Activated T-cell treated with anti-CD3 and anti-CD28 coated beads, Interleukin-2, amount 50 U/mL, for 24 hours (primary cell): ENCODE data around the gene GTF2H4.
"Not testable (repeated sequence)": the region's sequence is repeated elsewhere in the genome, so short reads cannot be mapped to it uniquely, and the experiment has no call there.

ENCODE experiments used
- DNase-seq: peaks from one replicate; pipeline ENCODE4 v3.0.0-alpha.2; 2020
- H3K27ac Mint-ChIP-seq: 2 replicates; pipeline ENCODE4 v1.8.0; 2020; ENCODE audit warnings: mild to moderate bottlenecking, mixed read lengths
- H3K27me3 Mint-ChIP-seq: 2 replicates; pipeline ENCODE4 v1.8.0; 2020; ENCODE audit warnings: mixed read lengths
- H3K36me3 Mint-ChIP-seq: 2 replicates; pipeline ENCODE4 v1.8.0; 2020; ENCODE audit warnings: low read depth, mixed read lengths
- H3K4me1 Mint-ChIP-seq: 2 replicates; pipeline ENCODE4 v1.8.0; 2020; ENCODE audit warnings: low read depth, mixed read lengths
- H3K4me3 Mint-ChIP-seq: 2 replicates; pipeline ENCODE4 v1.8.0; 2020; ENCODE audit warnings: mild to moderate bottlenecking, moderate library complexity, mixed read lengths
- H3K9me3 Mint-ChIP-seq: 2 replicates; pipeline ENCODE4 v1.8.0; 2020; ENCODE audit warnings: mixed read lengths

Gene GTF2H4

DNA sequence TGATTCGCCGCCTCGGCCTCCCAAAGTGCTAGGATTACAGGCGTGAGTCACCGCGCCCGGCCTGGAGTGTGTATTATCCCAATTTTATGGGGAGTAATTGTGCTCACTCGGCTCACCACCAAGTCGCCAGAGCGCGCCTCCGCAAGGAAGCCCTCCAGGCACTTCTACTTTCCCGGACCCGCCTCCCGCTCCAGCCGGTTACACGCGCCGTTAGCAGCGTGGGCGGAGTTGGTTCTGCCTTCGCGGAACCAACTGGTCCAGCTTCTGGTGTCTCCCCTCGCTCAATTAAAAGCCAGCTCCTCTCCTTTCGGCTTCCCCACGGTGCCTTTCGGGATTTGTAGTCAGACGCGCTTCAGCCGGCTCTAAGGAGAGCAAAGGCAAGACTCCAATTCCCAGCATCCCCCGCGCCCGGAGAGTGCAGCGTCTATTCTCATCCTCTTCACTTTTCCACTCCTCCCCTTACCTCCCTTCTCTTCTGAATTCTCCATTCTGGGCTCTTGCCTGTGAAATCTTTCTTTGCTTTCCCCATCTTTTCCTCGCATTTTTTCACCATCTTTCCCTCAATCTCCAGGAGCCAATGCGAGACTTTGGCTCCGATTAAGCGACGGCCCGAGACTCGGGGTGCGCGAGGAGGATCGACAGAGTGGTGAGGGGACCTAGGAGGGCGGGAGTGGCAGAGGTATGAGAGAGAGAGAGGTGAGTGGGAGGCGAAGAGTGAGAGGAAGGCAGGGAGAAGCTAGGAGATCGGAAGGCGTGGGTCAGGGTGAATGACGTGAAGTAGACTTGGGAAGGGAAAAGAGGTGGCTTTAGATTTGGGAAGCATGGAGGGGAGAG lies at the start of gene GTF2H4:
Gene GTF2H4 (plus strand): TSS at position 450 of the 834 bp plus-strand sequence.
- H3K9me3 Mint-ChIP-seq: no peaks in the 10 kb centered on the region
- H3K4me1 Mint-ChIP-seq: peaks cover 25% of the 10 kb centered on the region
- DNase-seq: peak; percentile 93
- no peaks in the 10 kb centered on the region for H3K27me3 Mint-ChIP-seq
- H3K27ac Mint-ChIP-seq: peak within 1 kb of the TSS; percentile 95
- peaks cover 48% of the 10 kb centered on the region for H3K36me3 Mint-ChIP-seq
- peak within 1 kb of the TSS; percentile 100 for H3K4me3 Mint-ChIP-seq

DNA sequence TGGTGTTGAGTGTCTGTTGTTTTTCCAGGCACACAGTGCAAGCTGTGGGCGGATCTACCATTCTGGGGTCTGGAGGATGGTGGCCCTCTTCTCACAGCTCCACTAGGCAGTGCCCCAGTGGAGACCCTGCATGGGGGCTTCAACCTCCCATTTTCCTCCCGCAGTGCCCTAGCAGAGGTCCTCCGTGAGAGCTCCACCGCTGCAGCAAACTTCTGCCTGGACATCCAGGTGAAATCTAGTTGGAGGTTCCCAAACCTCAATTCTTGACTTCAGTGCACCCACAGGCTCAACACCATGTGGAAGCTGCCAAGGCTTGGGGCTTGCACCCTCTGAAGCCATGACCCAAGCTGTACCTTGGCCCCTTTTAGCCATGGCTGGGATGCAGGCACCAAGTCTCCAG lies 48.3 kb upstream of the GTF2H4 start:
- DNase-seq, H3K27ac Mint-ChIP-seq, H3K36me3 Mint-ChIP-seq, H3K4me3 Mint-ChIP-seq, H3K27me3 Mint-ChIP-seq: not testable (repeated sequence)
- Mint-ChIP-seq H3K9me3 (peaks cover 11% of the 10 kb centered on the region), H3K4me1 (peaks cover 14% of the 10 kb centered on the region)

DNA sequence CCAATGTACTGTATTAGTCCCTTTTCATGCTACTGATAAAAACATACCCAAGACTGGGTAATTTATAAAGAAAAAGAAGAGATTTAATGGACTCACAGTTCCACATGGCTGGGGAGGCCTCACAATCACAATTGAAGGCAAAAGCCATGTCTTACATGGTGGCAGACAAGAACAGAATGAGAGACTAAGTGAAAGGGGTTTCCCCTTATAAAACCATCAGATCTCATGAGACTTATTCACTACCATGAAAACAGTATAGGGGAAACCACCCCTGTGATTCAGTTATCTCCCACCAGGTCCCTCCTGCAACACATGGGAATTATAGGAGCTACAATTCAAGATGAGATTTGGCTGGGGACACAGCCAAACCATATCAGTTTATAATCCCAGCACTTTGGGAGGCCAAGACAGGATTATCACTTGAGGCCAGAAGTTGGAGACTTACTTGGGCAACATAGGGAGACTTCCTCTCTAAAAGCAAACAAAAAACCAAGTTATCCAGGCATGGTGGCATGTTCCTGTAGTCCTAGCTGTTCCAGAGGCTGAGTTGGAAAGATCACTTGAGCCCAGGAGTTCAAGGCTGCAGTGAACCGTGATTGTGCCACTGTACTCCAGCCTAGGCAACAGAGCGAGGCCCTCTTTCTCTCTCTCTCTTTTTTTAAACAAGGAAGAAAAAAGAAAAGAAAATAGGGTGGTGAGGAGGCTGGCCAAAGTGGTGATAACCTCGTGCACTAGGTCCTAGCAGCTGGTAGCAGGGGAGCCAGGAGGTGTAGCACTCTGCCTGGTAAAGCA lies 46.6 kb upstream of the GTF2H4 start:
- Mint-ChIP-seq H3K36me3 (peaks cover 8% of the 10 kb centered on the region), H3K9me3 (peaks cover 11% of the 10 kb centered on the region), H3K27me3 (no peaks in the 10 kb centered on the region), H3K27ac (no peak overlapping the region), H3K4me3 (no peak overlapping the region), H3K4me1 (peaks cover 14% of the 10 kb centered on the region)
- DNase-seq: no peak

DNA sequence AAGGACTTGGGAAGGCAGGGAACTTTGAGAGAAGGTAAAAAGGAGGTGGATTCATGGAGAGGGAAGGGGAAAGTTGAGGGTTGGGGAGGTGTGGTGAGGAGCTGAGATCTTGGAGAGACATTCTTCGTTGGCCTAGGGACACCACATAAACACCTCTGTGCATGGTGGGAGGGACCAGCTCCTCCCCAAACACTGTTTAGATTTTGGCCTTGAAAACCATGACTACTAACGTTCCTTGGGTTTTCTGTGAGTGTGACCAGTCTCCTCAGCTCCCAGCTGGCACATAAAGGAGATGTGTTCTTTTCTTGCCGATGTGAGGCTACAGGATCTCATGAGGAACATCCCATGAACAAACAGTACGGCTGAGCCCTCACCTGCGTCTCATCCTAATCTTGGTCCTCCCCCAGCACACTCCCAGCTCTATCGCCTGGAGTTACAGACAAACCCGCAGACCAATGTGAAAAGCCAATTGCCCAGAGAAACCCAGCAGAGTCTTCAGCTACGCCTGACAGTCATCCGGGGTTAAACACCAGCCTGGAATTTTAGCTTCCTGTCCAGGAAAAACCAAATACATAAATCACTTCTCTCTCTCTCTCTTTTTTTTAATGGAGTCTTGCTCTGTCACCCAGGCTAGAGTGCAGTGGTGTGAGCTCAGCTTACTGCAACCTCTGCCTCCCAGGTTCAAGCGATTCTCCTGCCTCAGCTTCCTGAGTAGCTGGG lies 45.7 kb upstream of the GTF2H4 start:
- Mint-ChIP-seq H3K27ac (no peak overlapping the region), H3K36me3 (peaks cover 8% of the 10 kb centered on the region), H3K27me3 (no peaks in the 10 kb centered on the region), H3K4me1 (peaks cover 14% of the 10 kb centered on the region), H3K4me3 (no peak overlapping the region), H3K9me3 (peaks cover 11% of the 10 kb centered on the region)
- no peak for DNase-seq

DNA sequence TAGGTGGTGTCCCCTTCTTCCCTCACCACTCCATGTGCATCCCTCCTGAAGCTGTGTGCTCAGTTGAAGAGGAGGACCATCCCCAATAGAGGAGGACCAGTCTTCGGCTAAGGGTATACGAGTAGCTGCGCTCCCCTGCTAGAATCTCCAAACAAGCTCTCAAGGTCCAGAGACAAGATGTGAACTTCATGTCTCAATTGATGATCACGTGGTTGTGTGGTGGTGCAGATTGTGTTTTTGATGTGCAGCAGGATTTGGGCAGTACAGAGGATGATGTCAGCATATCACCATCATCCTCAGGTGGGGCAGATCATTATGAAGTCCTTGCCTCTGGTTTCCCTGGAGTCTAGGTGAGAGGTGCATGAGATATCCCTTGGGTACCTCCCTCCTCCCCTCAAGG lies 43.7 kb upstream of the GTF2H4 start:
- Mint-ChIP-seq H3K27ac (no peak overlapping the region), H3K4me1 (peaks cover 14% of the 10 kb centered on the region), H3K36me3 (peaks cover 10% of the 10 kb centered on the region), H3K9me3 (peaks cover 15% of the 10 kb centered on the region), H3K27me3 (no peaks in the 10 kb centered on the region), H3K4me3 (no peak overlapping the region)
- no peak for DNase-seq

DNA sequence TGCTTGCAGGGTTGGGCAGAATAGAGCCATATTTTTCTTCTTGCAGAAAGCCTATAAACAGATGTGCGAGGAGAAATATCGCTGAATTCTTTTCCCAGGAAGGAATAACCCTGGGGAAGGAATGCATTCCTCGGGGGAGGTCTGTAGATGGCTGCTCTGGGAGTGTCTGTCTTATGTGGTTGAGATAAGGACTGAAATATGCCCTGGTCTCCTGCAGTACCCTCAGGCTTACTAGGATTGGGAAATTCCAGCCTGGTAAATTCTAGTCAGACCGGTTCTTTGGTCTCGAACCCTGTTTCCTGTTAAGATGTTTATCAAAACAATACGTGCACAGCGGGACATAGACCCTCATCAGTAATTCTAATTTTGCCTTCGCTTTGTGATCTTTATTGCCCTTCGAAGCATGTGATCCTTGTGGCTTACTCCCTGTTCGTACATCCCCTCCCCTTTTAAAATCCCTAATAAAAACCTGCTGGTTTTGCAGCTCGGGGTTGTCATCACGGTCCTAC lies 38.7 kb upstream of the GTF2H4 start:
- Mint-ChIP-seq H3K4me1 (peaks cover 22% of the 10 kb centered on the region), H3K9me3 (peaks cover 19% of the 10 kb centered on the region)
- H3K27ac Mint-ChIP-seq, H3K36me3 Mint-ChIP-seq, H3K4me3 Mint-ChIP-seq, H3K27me3 Mint-ChIP-seq, DNase-seq: not testable (repeated sequence)

DNA sequence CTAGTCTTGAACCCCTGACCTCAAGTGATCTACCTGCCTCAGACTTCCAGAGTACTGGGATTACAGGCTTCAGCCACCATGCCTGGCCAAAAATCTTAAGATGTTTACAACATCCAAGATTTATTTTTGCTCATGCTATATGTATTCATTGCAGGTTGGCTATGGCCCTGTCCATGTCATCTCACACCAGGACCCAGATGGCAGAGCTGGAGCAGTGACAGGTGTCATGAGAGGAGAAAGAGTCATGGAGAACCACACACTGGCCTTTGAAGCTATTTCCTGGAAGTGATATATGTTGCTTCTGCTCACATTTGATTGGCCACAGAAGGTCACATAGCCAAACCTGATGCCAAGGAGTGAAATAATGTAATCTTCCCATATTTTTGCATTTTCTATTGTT lies 37.5 kb upstream of the GTF2H4 start:
- peak; percentile 30 for DNase-seq
- Mint-ChIP-seq H3K4me1 (peaks cover 27% of the 10 kb centered on the region), H3K36me3 (peaks cover 7% of the 10 kb centered on the region), H3K27ac (peak overlapping the region; percentile 91), H3K9me3 (peaks cover 19% of the 10 kb centered on the region), H3K27me3 (no peaks in the 10 kb centered on the region), H3K4me3 (no peak overlapping the region)

DNA sequence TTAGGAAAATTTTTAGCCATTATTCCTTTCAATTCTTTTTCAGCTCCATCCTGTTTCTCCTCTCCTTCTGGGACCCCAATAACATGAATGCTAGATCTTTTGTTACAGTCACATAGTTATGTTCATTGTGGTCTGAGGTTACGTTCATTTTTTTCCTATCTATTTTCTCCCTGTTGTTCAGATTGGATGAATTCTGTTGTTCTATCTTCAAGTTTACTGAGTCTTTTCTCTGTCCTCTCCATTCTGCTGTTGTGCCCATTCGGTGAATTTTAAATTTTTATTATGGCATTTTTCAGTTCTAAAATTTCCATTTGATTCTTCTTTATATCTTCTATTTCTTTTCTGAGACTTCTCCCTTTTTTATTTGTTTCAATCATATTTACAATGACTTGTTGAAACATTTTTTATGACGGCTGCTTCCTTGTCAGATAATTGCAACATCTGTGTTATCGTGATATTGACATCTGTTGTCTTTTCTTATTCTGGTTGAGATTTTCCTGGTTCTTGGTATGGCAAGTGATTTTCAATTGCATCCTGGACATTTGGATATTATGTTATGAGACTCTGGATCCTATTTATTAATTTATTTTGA lies 36.3 kb upstream of the GTF2H4 start:
- Mint-ChIP-seq H3K4me3 (no peak overlapping the region), H3K9me3 (peaks cover 19% of the 10 kb centered on the region), H3K27me3 (no peaks in the 10 kb centered on the region), H3K27ac (peak overlapping the region; percentile 91), H3K4me1 (peaks cover 36% of the 10 kb centered on the region), H3K36me3 (peaks cover 7% of the 10 kb centered on the region)
- DNase-seq: no peak

DNA sequence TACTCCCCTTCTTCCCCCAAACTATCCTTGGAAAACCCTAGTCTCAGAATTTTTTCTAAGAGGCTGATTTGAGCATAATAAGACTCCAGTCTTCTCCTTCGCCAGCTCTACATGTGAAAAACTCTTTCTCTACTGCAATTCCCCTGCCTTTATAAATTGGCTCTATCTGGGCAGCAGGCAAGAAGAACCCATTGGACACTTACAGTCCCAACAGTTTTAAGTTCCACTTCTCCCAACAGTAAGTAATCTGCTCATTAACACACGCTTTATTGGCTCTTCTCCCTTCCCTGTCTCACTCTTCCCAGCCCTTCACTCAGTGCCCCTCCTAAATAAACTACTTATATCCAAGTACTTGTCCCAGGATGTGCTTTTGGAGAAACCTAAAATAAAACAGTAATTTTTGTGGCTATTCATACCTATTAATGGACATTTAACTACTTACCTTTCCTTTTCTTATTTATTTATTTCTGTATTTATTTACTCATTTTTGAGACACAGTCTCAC lies 34.8 kb upstream of the GTF2H4 start:
- no peak overlapping the region for H3K4me3 Mint-ChIP-seq
- peaks cover 7% of the 10 kb centered on the region for H3K36me3 Mint-ChIP-seq
- H3K27ac Mint-ChIP-seq: no peak overlapping the region
- H3K4me1 Mint-ChIP-seq: peaks cover 48% of the 10 kb centered on the region
- no peak for DNase-seq
- H3K27me3 Mint-ChIP-seq: no peaks in the 10 kb centered on the region
- H3K9me3 Mint-ChIP-seq: peaks cover 19% of the 10 kb centered on the region

DNA sequence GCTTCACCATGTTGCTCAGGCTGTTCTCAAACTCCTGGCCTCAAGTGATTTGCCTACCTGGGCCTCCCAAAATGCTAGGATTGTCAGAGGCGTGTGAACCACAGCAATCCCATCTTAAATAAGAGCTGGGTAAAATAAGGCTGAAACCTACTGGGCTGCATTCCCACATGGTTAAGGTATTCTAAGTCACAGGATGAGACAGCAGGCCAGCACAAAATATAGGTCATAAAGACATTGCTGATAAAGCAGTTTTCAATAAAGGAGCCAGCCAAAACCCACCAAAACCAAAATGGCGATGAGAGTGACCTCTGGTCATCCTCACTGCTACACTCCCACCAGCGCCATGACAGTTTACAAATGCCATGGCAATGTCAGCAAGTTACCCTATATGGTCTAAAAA lies 34.2 kb upstream of the GTF2H4 start:
- not testable (repeated sequence) for H3K27ac Mint-ChIP-seq, H3K36me3 Mint-ChIP-seq, DNase-seq, H3K4me3 Mint-ChIP-seq, H3K27me3 Mint-ChIP-seq
- Mint-ChIP-seq H3K4me1 (peaks cover 54% of the 10 kb centered on the region), H3K9me3 (peaks cover 16% of the 10 kb centered on the region)

DNA sequence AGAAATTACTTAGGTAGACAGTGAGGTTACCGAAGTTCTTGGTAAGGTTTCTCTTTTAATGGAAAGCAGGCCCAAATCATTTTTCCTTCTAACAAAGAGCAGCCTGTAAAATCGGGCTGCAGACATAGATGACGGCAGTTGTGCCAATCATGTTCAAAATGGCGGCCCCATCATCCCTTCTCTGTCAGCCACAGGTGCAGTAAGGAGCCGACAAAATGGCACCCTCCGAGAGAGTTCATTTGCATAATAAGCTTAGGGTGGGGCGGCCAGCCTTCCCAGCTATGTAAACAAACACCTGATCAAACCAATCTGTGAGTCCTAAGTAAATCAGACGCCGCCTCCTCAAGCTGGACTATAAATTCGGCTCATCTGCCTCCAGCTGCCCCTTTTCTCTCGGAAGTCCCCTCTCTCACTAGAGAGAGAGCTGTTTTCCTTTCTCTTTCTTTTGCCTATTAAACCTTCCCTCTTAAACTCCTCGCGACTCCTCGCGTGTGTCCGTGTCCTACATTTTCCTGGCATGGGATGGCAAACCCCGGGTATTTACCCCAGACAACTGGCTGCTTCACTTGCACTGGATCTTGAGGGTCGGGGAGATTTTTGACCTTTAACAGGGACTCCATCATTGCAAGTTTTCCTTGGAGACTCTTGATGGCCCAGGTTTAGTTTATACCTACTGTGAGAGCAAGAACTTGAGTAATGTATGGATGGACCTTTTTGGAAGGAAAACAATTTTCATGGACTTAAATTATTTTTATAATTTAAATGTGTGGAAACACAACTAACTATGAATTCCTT lies 32.6 kb upstream of the GTF2H4 start:
- H3K4me1 Mint-ChIP-seq: peaks cover 53% of the 10 kb centered on the region
- peak; percentile 25 for DNase-seq
- H3K36me3 Mint-ChIP-seq: peaks cover 5% of the 10 kb centered on the region
- peak overlapping the region; percentile 8 for H3K27ac Mint-ChIP-seq
- H3K4me3 Mint-ChIP-seq: no peak overlapping the region
- peaks cover 5% of the 10 kb centered on the region for H3K9me3 Mint-ChIP-seq
- H3K27me3 Mint-ChIP-seq: no peaks in the 10 kb centered on the region

DNA sequence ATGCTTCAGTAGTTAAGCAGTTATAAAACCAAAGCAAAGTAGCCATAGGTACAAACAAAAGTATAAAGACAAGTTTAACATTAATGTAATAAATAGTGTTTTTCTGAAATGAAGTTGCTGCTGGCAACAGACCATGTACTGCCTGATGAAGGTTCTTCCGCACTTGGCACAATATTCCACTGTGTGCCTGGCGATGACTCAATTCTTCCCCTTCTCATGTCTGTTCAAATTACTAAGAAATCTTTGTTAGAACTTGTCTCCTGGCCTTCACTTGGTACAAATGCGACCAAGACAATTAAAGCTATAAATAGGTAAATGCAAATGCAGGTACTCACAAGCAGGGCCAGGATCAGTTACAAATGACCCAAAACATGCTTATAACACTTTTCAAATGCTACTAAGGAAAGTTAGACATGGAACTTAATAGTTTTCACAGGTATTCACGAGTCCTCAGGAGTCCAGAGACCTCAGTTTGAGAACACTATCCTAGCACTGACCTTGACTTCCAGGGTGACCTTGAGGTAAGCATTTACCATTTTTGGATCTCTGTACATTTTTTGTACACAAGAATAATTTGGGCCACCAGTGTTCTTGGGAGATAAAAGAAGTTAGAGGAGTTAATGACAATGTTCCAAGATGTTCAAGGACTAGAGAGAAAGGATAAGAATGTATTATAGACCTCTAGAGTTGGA lies 31.8 kb upstream of the GTF2H4 start:
- H3K9me3 Mint-ChIP-seq: no peaks in the 10 kb centered on the region
- H3K27ac Mint-ChIP-seq: peak overlapping the region; percentile 93
- H3K27me3 Mint-ChIP-seq: no peaks in the 10 kb centered on the region
- H3K36me3 Mint-ChIP-seq: peaks cover 2% of the 10 kb centered on the region
- no peak overlapping the region for H3K4me3 Mint-ChIP-seq
- DNase-seq: no peak
- H3K4me1 Mint-ChIP-seq: peaks cover 46% of the 10 kb centered on the region
